Measurements from ENCODE around the gene KY.

DNA sequence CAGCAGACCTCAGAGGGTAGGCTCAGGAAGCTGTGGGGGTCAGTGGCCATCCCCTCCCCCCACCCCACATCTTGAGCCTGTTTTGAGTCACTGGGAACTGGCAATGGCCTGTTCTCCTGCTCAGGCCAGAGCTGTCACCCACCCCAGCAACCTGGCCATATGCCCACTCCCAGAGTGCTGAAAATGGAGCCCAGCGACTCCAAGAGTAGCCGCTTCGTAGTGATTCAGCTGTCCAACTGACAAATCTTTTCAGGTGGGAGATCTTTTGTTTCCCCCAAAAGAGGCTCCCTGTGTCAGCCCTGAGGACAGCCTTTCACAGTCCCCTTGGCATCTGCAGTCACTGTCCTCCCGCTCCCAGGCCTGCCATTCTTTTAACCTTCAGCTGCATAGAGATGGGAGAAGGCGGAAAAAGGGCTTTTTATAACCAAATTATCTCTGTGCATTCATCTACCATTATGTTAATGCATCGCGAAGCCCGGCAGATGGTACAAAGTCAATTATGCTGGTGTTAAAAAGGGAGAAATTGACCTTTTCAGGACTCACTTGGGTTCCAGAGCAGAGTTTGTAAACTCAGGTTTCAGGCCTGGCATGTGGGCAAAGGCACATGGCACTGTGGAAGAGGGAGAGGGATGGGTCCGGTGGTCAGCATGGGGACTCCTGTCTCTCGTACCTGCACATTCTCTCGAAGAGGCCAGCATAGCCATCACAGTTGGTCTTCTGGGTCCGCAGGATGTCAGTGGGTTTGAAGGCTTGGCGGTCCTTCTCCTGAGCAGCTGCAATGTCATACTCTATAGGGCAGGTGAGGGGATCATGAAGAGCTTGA lies 32.1 kb downstream of the KY start:
- TF ChIP-seq CTCF (conservative IDR thresholded peaks at IDR 0.05; ENCODE audit: low read length) (no peak), EZH2phosphoT487 (IDR thresholded peaks at IDR 0.05; ENCODE audit: borderline replicate concordance, low read depth, low read length) (no peak)

All from OCI-LY7 (cell line).